LNCaP clone FGC (cell line): Measurements from ENCODE around the gene SOBP.

Experiments used
- DNase-seq: peaks from one replicate; pipeline ENCODE4 v3.0.0-alpha.2; 2011; ENCODE audit warnings: low read depth
- H3K4me3 ChIP-seq: 2 replicates; pipeline ENCODE4 v1.5.1; 2011; ENCODE audit warnings: mild to moderate bottlenecking, low read depth, low read length, control low read depth
- CTCF ChIP-seq: IDR thresholded peaks from 2 replicates; pipeline ENCODE4 v1.5.1; 2012; ENCODE audit warnings: mild to moderate bottlenecking; ENCODE audit not compliant: control insufficient read depth, insufficient read depth; ENCODE audit errors: extremely low read depth

Gene SOBP

GRCh38 chr6:107590378-107590777 lies 100.5 kb downstream of the SOBP start:
- no peak for DNase-seq
- no peak for TF ChIP-seq CTCF
- no peak overlapping the region for H3K4me3 ChIP-seq

GRCh38 chr6:107591346-107591745 lies 101.4 kb downstream of the SOBP start:
- no peak overlapping the region for H3K4me3 ChIP-seq
- no peak for TF ChIP-seq CTCF
- no peak for DNase-seq

- TF ChIP-seq CTCF, result no peak
- H3K4me3 ChIP-seq, result no peak overlapping the region
- DNase-seq, result no peak
These were observed 102.9 kb downstream of the SOBP start for GRCh38 chr6:107592806-107593205.

- TF ChIP-seq CTCF, result no peak
- no peak for DNase-seq
- no peak overlapping the region for H3K4me3 ChIP-seq
These were observed 104.8 kb downstream of the SOBP start for GRCh38 chr6:107594736-107595135.

- DNase-seq, result no peak
- H3K4me3 ChIP-seq, result no peak overlapping the region
- no peak for TF ChIP-seq CTCF
These were observed 108.2 kb downstream of the SOBP start for GRCh38 chr6:107598091-107598490.

- no peak for TF ChIP-seq CTCF
- no peak overlapping the region for H3K4me3 ChIP-seq
- no peak for DNase-seq
These were observed 109.1 kb downstream of the SOBP start for GRCh38 chr6:107599043-107599442.

- H3K4me3 ChIP-seq, result no peak overlapping the region
- no peak for TF ChIP-seq CTCF
- DNase-seq, result no peak
These were observed 110.2 kb downstream of the SOBP start for GRCh38 chr6:107600121-107600520.
